ENCODE data around the gene IGSF9B.

The IGSF9B gene

GRCh38 chr11:133922078-133922870 lies 34.5 kb downstream of the IGSF9B start:
- TF ChIP-seq CTCF (IDR thresholded peaks at IDR 0.05) = no peak

- no peak for TF ChIP-seq CTCF (IDR thresholded peaks at IDR 0.05)
These were observed 35.3 kb downstream of the IGSF9B start for GRCh38 chr11:133921513-133921912.

- no peak for TF ChIP-seq CTCF (IDR thresholded peaks at IDR 0.05)
These were observed 35.7 kb downstream of the IGSF9B start for GRCh38 chr11:133921026-133921425.

- TF ChIP-seq CTCF (IDR thresholded peaks at IDR 0.05) = no peak
These were observed 36.4 kb downstream of the IGSF9B start for GRCh38 chr11:133920109-133920990.

- TF ChIP-seq CTCF (IDR thresholded peaks at IDR 0.05) = no peak
These were observed 37.2 kb downstream of the IGSF9B start for GRCh38 chr11:133919330-133920108.

- no peak for TF ChIP-seq CTCF (IDR thresholded peaks at IDR 0.05)
These were observed 38.0 kb downstream of the IGSF9B start for GRCh38 chr11:133918608-133919260.

Data from LNCAP (cell line).